Measurements from ENCODE around the gene MRPS7.

MRPS7 gene

DNA sequence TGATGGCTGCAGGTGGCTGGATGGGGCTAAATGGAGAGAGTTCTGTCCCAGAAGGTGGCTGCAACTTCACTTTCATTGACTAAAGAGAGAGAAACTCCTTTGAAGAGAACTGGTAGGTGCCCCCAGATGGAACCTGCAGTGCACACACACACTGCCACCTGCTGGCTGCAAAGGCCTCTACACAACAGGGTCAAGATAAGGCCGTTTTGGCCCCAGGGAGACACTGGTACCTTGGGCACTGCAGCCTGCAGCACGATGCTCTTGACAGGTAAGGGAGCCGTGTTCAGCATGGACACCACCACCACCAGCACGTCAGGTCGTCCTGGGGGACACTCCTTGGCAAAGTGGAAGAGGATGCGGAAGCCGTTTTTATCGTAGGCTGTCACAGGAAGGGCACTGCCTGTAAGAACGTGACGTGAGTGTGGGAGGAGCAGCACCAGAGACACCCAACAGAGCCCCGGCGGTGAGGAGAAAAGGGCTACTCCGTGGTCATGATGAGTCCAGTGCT is 22.9 kb upstream of the MRPS7 start:
- no peak overlapping the region for H3K27ac ChIP-seq
- H3K9ac ChIP-seq, result no peak overlapping the region
- H3K4me1 ChIP-seq (ENCODE audit: low read depth, poor library complexity, severe bottlenecking), result peaks cover 8% of the 10 kb centered on the region
- H4K20me1 ChIP-seq (ENCODE audit: insufficient read depth), result peaks cover 6% of the 10 kb centered on the region; the same call in 1 of the 2 replicates
- H3K79me2 ChIP-seq (ENCODE audit: insufficient read depth, low read depth), result no peaks in the 10 kb centered on the region
- H3K4me3 ChIP-seq (IDR thresholded peaks at IDR 0.05; ENCODE audit: insufficient read depth, low read depth, low read length), result no peak overlapping the region
- H3K4me2 ChIP-seq, result no peak overlapping the region
- TF ChIP-seq, protein P1, sequence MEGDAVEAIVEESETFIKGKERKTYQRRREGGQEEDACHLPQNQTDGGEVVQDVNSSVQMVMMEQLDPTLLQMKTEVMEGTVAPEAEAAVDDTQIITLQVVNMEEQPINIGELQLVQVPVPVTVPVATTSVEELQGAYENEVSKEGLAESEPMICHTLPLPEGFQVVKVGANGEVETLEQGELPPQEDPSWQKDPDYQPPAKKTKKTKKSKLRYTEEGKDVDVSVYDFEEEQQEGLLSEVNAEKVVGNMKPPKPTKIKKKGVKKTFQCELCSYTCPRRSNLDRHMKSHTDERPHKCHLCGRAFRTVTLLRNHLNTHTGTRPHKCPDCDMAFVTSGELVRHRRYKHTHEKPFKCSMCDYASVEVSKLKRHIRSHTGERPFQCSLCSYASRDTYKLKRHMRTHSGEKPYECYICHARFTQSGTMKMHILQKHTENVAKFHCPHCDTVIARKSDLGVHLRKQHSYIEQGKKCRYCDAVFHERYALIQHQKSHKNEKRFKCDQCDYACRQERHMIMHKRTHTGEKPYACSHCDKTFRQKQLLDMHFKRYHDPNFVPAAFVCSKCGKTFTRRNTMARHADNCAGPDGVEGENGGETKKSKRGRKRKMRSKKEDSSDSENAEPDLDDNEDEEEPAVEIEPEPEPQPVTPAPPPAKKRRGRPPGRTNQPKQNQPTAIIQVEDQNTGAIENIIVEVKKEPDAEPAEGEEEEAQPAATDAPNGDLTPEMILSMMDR (conservative IDR thresholded peaks at IDR 0.05; ENCODE audit: low read depth, low read length), result peak; percentile 91
- H3K27me3 ChIP-seq (ENCODE audit: insufficient read depth, low read depth), result no peaks in the 10 kb centered on the region
- peaks cover 11% of the 10 kb centered on the region; the same call in 1 of the 2 replicates for H3K36me3 ChIP-seq (ENCODE audit: insufficient read depth)
- no peak overlapping the region for H2AFZ ChIP-seq (ENCODE audit: low read depth)

DNA sequence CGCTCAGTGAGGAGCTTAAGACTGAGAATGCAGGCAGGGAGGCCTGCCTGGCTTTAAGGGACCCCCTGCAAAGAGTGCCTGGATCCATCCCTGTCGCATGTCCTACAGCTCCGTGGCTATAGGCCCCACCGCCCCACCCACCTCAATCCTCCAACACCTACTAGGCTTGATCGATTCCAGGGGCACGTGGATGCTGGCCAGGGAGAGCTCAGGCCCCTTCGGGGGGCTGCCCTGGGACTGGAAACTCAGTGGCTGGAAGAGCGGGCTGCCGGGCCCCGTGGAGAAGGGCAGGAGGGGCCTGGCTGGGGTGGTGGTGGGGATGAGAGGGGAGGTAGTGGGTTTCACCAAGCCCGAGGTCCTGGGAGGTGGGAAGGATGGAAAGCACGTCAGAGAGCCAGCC is 22.5 kb upstream of the MRPS7 start:
- H3K27ac ChIP-seq, result no peak overlapping the region
- no peak overlapping the region for H2AFZ ChIP-seq (ENCODE audit: low read depth)
- H3K27me3 ChIP-seq (ENCODE audit: insufficient read depth, low read depth), result no peaks in the 10 kb centered on the region
- H3K4me1 ChIP-seq (ENCODE audit: low read depth, poor library complexity, severe bottlenecking), result peaks cover 8% of the 10 kb centered on the region
- H3K4me3 ChIP-seq (IDR thresholded peaks at IDR 0.05; ENCODE audit: insufficient read depth, low read depth, low read length), result no peak overlapping the region
- TF ChIP-seq, protein P1 (conservative IDR thresholded peaks at IDR 0.05; ENCODE audit: low read depth, low read length), result no peak
- H3K9ac ChIP-seq, result no peak overlapping the region
- H3K36me3 ChIP-seq (ENCODE audit: insufficient read depth), result peaks cover 8% of the 10 kb centered on the region; the same call in 1 of the 2 replicates
- H4K20me1 ChIP-seq (ENCODE audit: insufficient read depth), result peaks cover 6% of the 10 kb centered on the region; the same call in 1 of the 2 replicates
- no peak overlapping the region for H3K4me2 ChIP-seq
- no peaks in the 10 kb centered on the region for H3K79me2 ChIP-seq (ENCODE audit: insufficient read depth, low read depth)

DNA sequence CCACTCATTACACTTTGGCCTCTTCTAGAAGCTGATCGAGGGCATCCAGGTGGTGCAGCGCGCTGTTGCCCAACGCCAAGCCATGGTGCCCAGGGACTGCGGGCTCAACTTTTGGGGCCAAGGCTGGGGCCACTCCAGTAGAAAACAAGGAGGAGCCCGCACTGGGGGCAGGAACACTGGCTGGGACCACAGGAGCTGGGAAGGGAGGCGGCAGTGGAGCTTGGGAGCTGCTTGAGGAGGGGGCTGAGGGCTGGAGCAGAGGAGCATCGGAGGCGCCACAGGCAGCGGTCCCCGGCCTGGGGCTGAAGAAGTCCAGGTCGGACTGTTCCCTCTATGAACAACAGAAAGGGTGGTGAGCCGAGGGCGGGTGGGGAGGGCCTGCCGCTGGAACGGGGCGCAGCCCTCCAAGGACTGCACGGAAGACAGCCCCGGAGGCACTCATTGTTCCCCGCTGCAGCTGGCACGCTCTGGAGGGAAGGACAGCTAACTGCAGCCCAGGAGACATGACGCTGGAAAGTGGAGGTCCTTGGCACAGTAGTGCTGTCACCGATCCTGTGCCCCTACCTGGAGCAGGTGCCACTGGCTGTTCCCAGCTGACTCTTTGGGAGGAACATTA is 21.8 kb upstream of the MRPS7 start:
- no peak overlapping the region for H2AFZ ChIP-seq (ENCODE audit: low read depth)
- H4K20me1 ChIP-seq (ENCODE audit: insufficient read depth), result peaks cover 6% of the 10 kb centered on the region; the same call in 1 of the 2 replicates
- no peak overlapping the region for H3K4me3 ChIP-seq (IDR thresholded peaks at IDR 0.05; ENCODE audit: insufficient read depth, low read depth, low read length)
- no peaks in the 10 kb centered on the region for H3K27me3 ChIP-seq (ENCODE audit: insufficient read depth, low read depth)
- H3K27ac ChIP-seq, result no peak overlapping the region
- no peak overlapping the region for H3K4me2 ChIP-seq
- H3K9ac ChIP-seq, result no peak overlapping the region
- no peaks in the 10 kb centered on the region for H3K79me2 ChIP-seq (ENCODE audit: insufficient read depth, low read depth)
- H3K36me3 ChIP-seq (ENCODE audit: insufficient read depth), result peaks cover 2% of the 10 kb centered on the region; the same call in 1 of the 2 replicates
- TF ChIP-seq, protein P1 (conservative IDR thresholded peaks at IDR 0.05; ENCODE audit: low read depth, low read length), result no peak
- peaks cover 8% of the 10 kb centered on the region for H3K4me1 ChIP-seq (ENCODE audit: low read depth, poor library complexity, severe bottlenecking)

DNA sequence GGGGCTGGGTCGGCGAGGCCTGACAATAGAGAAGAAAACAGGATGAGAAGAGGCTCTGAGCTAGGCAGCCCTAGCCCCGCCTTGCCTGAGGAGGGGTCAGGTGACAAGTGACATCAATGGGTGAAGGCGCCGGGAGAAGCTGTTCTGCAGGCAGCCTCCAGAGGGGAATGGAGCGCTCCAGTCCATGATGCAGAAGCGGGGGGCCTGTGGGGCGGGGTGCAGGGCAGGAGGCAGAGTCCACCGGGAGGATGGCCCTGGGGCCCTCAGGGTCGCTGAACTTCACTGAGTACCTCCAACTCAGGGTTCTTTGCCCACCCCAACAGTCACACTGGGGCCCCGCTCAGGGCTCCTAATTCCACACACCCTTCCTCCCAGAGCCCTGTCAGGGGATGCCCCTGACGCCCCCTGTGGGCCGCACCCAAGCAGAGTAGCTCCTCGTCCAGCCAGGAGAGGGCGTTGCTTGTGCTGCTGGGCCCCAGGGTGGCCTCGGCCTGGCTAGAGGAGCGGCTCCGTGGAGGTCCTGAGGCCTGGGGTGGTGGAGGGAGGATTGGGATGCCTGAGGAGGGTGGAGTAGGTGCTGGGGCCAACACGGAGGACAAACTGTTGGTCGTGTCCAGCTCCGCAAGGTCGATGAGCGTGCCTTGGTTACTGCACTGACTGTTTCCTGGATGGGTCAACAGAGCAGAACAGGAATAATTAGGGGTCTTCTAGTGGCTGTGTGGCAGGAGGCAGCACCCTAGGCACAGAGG is 21.1 kb upstream of the MRPS7 start:
- TF ChIP-seq, protein P1 (conservative IDR thresholded peaks at IDR 0.05; ENCODE audit: low read depth, low read length), result peak; percentile 59
- no peaks in the 10 kb centered on the region for H3K79me2 ChIP-seq (ENCODE audit: insufficient read depth, low read depth)
- H2AFZ ChIP-seq (ENCODE audit: low read depth), result no peak overlapping the region
- no peak overlapping the region for H3K4me3 ChIP-seq (IDR thresholded peaks at IDR 0.05; ENCODE audit: insufficient read depth, low read depth, low read length)
- no peak overlapping the region for H3K27ac ChIP-seq
- no peaks in the 10 kb centered on the region; the same call in 1 of the 2 replicates for H3K36me3 ChIP-seq (ENCODE audit: insufficient read depth)
- H3K27me3 ChIP-seq (ENCODE audit: insufficient read depth, low read depth), result no peaks in the 10 kb centered on the region
- no peak overlapping the region for H3K9ac ChIP-seq
- H4K20me1 ChIP-seq (ENCODE audit: insufficient read depth), result peaks cover 6% of the 10 kb centered on the region; the same call in 1 of the 2 replicates
- H3K4me1 ChIP-seq (ENCODE audit: low read depth, poor library complexity, severe bottlenecking), result peaks cover 8% of the 10 kb centered on the region
- no peak overlapping the region for H3K4me2 ChIP-seq
